ENCODE measurements around the gene ERC1.

DNA sequence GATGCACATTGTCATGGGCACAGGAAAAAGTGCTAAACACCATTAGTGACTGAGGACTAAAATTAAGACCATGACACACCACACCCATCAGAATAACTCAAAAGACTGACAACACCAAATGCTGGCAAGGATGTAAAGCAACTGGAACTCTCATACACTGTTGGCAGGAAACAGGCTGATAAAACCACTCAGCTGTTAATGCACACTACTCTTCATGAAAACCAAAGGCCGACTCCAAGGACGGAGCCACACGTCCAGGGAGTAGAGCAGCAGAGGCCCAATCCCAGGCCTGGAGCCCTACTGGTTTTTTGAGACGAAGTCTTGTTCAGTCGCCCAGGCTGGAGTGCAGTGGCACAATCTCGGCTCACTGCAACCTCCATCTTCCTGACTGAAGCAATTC lies 48.0 kb upstream of the ERC1 start:
- TF ChIP-seq, protein P1, sequence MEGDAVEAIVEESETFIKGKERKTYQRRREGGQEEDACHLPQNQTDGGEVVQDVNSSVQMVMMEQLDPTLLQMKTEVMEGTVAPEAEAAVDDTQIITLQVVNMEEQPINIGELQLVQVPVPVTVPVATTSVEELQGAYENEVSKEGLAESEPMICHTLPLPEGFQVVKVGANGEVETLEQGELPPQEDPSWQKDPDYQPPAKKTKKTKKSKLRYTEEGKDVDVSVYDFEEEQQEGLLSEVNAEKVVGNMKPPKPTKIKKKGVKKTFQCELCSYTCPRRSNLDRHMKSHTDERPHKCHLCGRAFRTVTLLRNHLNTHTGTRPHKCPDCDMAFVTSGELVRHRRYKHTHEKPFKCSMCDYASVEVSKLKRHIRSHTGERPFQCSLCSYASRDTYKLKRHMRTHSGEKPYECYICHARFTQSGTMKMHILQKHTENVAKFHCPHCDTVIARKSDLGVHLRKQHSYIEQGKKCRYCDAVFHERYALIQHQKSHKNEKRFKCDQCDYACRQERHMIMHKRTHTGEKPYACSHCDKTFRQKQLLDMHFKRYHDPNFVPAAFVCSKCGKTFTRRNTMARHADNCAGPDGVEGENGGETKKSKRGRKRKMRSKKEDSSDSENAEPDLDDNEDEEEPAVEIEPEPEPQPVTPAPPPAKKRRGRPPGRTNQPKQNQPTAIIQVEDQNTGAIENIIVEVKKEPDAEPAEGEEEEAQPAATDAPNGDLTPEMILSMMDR (IDR thresholded peaks at IDR 0.05; ENCODE audit: low read length): no peak
- no peak for TF ChIP-seq EZH2 (IDR thresholded peaks at IDR 0.05; ENCODE audit: borderline replicate concordance, low read length)

Measured in OCI-LY1 (cell line).